Epidermal melanocyte (primary cell): ENCODE measurements around the gene PALMD.

ENCODE experiments used
- DNase-seq: peaks from one replicate; pipeline ENCODE4 v3.0.0; 2011; ENCODE audit warnings: low spot score; ENCODE audit not compliant: insufficient read length

PALMD gene

GRCh38 chr1:99634971-99635624, 10.8 kb upstream of the PALMD start:
- DNase-seq: no peak

- no peak for DNase-seq
These were observed 10.2 kb upstream of the PALMD start for GRCh38 chr1:99635664-99636063.

DNA sequence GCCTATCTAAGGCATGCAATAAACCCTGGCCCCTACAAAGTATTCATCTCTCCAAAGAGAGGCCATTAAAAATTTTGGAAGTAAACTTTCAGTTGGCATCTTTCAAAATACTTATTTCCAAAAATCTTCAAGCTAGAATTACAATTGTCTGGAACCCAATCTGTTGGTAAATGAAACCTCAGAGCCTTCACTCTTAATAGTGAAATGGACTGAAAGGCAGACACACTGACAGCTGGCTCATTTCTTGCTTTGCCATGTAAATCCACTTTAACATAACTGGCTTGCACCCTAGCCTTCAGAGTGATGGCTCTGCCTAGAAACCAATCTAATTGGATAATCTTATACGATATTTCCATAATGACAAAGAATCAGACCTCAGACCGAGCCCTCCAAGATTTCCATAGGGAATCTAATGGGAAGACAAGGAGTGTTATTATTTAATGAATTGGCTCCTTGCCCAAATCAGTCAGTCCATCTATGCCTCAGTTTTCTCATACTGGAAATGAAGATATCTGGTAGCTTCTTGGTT, 9.2 kb upstream of the PALMD start:
- DNase-seq: no peak

GRCh38 chr1:99638853-99639252, 7.1 kb upstream of the PALMD start:
- DNase-seq: no peak

- DNase-seq: no peak
These were observed 6.5 kb upstream of the PALMD start for GRCh38 chr1:99639408-99639807.

DNA sequence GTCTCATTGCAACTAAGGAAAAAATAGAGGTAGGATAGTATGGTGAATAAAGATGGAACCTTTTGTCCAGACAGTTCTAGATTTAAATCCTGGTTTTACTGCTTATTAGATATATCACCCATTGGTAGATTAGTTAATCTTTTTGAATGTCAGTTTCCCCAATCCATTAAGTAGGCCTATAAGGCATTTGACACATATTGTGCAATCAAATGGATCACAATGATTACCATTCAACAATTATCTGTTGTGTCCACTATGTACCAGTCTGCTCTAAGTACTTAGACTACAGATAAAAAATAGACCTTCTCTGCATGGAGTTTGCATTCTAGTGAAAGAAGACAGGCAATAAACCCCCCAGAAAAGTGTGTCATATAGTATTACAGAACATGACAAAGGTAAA, 6.0 kb upstream of the PALMD start:
- DNase-seq: no peak

GRCh38 chr1:99640672-99641071, 5.2 kb upstream of the PALMD start:
- no peak for DNase-seq

- no peak for DNase-seq
These were observed 4.4 kb upstream of the PALMD start for GRCh38 chr1:99641558-99641957.

DNA sequence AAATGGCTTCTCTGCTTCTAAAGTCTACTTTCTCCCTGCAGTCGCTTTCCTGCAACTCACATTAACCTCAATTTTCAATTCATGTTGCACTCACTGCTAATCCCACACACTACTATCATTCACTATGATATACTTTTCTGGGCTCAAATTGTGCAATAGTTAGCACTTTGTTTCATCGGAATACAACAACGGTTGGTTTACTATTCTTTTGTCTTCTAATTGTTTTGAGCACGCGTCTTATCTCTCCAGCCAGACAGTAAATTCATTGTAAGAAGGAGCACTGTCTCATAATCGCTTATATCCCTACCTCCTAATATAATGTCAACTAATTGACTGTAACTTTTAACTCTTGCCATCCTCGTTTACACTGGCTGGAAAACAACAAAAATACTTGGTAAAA, 3.9 kb upstream of the PALMD start:
- DNase-seq: no peak

DNA sequence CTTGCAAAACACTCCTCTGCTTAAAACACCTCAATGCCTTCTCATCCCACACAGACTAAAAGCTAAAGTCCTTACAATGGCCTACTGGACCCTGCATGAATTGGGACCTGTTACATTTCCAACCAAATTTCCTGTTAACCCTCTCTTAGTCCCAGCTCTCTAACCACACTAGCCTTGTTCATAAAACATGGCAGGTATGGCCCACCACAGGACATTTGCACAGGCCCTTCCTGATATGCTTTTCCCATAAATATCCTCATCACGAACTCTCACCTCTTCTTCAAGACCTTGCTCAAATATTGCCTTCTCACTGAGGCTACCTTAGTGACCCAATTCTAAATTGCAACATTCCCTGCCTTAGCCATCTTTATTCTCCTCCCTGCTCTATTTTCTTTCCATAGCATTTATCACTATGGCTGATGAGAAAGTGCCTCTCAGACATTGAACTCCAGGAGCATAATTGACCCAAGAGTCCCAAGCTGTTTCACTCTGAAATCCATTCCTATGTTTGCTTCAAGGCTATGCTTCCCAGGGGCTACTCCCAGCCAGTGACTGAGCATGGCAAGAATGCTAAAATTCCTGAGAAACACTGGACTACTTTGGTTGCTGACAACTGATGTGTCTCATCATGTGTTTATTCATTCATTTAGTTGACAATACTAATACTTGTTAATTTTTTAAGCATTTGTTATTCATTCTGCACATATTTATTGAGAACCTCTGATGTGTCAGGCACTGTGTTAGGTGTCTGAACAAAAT, 2.7 kb upstream of the PALMD start:
- DNase-seq: no peak

DNA sequence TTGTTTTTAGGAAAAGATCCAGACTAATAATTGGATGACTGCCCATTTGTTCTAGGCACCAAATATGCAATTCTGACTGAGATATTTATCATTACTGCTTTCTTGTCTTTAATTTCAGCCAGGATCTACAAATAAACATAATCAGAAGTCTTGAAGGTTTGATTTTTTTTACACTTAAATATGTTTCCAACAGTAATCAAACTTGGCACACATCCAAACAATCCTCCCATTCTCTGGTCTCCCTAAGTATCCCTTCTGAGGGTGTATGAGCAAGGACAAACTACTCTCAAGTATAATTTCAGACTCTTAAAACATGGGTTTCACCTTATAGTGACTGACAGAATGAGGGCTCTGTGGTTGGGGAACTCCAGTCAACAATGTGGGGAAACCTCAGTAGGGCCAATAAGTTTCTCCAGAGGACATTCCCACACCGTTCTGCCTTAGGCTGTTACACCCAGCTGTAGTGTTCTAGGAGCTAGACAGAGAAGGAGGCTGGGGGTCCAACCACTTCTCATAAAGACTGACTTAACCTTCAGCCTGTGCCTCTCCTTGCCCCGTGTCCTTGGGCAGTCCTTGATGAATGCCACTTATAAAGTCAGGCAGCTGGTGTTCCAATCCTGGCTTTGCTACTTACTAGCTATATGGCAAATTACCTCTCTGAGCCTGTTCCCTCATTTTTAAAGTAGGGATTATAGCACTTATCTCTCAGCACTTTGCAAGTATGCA, 1.5 kb upstream of the PALMD start:
- DNase-seq: no peak

- no peak for DNase-seq
These were observed 710 bp upstream of the PALMD start for GRCh38 chr1:99645203-99645602.

DNA sequence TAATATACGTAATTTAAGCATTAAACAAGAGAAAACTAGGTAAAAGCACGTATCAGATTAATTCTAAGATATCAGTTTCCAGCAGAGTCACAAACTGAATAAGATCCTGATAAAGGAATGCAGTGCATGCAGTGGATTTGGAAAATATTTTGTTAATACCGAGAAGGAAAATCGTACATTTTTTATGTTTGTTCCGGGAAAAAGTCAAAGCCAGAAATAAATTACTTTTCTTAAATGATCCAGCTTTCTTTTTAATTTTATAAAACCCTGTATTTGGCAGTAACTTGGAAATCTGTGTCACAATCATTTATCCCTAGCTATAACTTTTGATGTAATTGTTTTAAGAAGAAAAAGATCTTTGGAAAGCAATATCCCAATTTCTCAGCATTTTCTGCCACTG, 955 bp downstream of the PALMD start:
- no peak for DNase-seq

- no peak for DNase-seq
These were observed 1.6 kb downstream of the PALMD start for GRCh38 chr1:99647490-99647889.

- no peak for DNase-seq
These were observed 2.2 kb downstream of the PALMD start for GRCh38 chr1:99648107-99648506.

- no peak for DNase-seq
These were observed 4.1 kb downstream of the PALMD start for GRCh38 chr1:99650030-99650429.

DNA sequence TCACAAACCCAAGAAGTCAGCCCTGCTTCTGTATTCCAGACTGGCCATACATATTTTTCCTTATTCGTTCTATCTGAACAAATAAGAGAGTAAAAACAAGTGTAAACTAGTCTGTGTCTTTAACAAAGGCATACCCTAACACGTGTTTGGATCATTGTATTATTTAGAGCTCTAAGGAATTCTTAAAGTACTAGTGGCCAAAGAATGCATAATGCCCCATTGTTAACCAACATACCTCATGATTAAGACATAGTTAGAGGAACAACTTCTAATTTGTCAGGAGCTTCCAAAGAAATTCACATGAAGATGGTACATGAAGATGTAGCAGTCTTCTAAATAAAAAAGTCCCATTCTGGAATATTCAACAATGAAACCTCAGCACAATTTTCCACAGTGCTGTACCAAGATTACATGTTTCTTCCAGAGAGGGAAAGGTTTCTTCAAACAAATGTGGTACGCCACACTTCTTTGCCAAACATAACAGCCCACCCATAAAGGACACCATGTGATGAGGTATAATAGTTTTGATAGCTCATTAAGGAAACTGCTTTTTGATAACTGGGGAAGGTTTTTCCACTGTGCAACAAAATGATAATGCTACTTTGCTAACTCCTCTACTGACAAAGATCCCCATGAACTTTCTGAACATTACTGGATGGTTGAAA, 5.0 kb downstream of the PALMD start:
- DNase-seq: no peak

GRCh38 chr1:99652881-99653281, 7.0 kb downstream of the PALMD start:
- no peak for DNase-seq

- DNase-seq: no peak
These were observed 9.5 kb downstream of the PALMD start for GRCh38 chr1:99655376-99655775.

DNA sequence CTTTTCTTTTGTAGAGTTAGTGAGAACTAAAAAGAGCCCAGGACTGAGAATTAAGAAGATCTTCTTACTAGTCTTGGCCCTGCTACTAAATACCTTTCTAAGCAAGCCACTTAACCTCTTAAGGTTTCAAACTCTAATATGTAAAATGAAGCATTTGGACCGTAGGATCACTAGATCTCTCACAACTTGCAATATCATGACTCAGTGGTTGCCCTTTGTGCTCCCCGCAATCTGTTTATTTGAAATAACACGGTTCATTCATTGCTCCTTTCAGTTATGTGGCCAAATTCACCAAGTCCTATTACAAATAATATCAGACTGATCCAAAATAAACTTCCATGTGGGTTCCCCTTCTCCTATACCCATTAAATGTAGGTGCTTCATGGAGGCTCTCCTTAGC, 10.8 kb downstream of the PALMD start:
- no peak for DNase-seq

- no peak for DNase-seq
These were observed 11.5 kb downstream of the PALMD start for GRCh38 chr1:99657213-99658030.
